ENCODE measurements around the gene ZNF275. TPM values are rescaled to one million over a fixed set of nuclear protein-coding genes. Genes with fewer than 3 reads are reported as not detected.
"Not testable (repeated sequence)": the region's sequence is repeated elsewhere in the genome, so short reads cannot be mapped to it uniquely, and the experiment has no call there.

ZNF275 gene, protein sequence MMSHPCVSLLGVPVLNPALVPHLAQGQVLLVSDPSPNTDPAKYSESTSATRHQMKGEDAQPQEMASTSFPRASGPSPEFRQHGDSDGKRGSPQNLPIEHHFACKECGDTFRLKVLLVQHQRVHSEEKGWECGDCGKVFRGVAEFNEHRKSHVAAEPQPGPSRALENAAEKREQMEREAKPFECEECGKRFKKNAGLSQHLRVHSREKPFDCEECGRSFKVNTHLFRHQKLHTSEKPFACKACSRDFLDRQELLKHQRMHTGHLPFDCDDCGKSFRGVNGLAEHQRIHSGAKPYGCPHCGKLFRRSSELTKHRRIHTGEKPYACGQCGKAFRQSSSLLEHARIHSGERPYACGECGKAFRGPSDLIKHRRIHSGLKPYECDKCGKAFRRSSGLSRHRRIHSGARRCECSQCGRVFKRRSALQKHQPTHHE
- total RNA-seq, result 1 to 10 TPM; 4.8 to 7.4 TPM
- long read RNA-seq, full-length matches to known transcripts, result 3 of 6 reads
- long read RNA-seq, partial matches to known transcripts, result 0 of 6 reads
- long read RNA-seq, other reads (novel, unspliced or antisense), result 3 of 6 reads

DNA sequence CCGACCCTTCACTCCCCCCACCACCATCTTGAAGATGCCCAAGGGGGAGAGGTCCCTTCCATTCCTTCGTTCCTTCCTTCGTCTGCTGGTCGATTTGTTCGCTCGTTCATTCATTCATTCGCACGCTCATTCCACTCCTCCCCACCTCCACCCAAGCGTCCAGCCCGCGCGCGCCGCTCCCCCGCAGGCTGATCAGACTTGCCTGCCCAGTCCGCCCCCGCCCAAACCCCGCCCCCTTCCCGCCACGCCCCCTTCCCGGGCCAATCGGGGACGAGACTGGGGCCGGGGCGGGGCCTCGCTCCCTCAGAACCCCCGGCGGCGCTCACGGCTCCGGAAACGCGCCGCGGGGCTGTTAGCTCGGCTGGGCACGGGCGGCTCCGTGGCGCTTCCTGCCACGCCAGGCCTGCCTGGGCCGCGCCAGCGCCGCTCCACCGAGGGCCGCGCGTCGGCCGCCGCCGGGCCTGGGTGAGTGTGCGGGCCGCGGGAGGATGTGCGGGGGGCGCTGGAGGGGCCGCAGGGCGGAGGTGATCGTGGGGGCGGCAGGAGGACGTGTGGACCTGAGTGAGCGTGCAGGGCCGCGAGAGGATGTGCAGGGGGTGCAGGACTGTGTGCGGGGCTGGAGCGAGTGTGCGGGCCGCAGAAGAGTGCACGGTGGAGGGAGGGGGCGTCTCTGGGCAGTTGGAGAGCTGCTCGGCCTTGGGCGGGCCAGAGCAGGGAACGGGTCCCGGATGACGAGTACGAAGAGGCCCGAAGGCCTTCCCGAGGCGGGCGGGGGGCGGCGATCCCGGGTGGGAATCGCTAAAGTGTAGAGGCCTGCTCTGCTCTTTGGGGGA, at the start of gene ZNF275:
TSS of gene ZNF275 (plus strand) at position 333 of the 833 bp plus-strand sequence. CDS start 2,527 bp downstream, outside the sequence.
- ATAC-seq (peak; percentile 99 to 100), DNase-seq (peak; percentile 86)
- intact Hi-C loops (cut with DNase I), result no loop called here

DNA sequence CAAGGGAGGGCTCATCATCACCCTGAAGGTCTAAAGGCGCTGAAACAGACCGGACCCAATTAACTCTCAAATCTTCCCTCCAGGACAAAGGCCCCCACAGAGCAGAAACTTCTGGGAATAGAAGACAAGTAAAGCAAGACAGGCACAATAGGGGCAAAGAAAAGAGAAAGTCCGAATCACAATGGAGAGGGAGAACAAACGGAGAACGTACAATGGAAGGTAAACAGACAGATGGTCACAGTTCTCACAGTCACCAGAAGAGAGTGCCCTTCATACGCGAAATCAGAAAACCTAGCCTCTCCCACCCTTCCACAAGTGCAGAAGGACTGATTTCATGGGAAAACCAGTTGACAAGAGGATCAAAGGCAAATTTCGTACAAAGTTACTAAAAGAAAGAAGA, 48.3 kb upstream of the ZNF275 start:
- DNase-seq; intact Hi-C loops (cut with DNase I); ATAC-seq: not testable (repeated sequence)

DNA sequence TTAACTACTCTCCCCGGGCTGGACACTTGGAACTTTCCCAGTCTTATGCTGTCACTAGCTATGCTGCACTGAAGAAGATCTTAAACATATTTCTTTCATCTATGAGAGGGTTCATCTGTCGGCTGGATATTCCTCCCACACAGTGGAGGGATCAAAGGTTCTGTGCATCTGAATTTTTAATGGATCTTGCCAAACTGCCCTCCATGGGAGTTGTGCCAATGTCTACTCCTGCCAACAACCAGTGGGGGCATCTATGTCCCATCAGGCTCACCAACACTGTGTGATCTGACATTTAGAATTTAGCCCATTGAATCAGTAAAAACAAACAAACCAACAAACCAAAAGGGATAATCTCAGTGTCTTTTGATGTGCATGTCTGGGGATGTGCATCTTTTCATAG, 45.1 kb upstream of the ZNF275 start:
- DNase-seq; ATAC-seq; intact Hi-C loops (cut with DNase I): not testable (repeated sequence)

DNA sequence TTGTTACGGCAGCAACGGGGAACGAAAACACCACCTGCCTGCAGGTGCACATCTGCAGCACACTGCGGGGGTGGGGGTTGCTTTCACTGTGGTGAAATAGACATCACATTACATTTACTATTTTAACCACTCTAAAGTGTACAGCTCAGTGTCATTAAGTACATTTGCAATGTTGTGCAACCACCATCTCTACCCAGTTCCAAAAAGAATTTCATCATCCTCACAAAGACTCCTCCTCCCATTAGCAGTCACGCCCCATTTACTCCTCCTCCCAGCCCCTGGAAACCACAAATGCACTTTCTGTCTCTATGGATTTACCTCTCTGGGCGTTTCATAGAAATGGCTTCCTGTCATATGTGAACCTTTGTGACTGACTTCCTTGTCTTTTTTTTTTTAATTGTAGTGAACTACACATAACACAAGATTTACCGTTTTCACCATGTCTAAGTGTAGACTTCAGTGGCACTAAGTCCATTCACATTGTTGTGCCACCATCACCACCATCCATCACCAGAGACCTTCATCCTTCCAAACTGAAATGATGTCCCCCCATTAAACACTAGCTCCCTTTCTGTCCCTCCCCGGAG, 40.4 kb upstream of the ZNF275 start:
- ATAC-seq; DNase-seq; intact Hi-C loops (cut with DNase I): not testable (repeated sequence)

DNA sequence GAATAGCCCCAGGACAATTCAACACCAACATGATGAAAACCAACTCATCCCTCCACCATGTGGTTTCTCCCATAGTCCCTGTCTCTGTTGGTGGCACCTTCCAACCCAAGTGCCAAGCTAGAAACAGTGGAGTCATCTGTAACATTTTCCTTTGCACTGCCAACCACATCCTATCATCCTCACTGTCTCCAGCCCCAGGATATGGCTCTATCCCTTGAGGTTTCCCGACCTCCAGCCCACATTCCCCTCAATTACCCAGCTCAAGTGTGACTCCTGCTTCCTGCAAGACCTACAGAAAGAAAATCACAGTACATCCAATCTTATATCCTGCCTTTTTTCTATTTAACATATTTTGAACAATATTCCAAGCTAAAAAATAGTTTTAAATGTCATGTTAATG, 36.6 kb upstream of the ZNF275 start:
- DNase-seq (no peak), ATAC-seq (no peak)
- intact Hi-C loops (cut with DNase I), result no loop called here

DNA sequence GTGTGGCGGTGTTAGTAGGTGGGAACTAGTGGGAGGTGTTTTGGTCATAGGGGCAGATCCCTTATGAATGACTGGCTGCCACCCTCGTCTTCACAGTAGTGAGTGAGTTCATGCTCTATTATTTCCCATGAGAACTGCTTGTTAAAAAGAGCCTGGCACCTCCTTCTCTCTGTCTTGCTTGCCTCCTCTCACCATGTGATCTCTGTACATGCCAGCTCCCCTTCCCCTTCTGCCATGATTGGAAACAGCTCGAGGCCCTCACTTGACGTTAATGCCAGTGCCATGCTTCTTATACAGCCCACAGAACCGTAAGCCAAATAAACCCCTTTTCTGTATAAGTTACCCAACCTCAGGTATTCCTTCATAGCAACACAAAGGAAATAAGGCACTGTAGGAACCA, 34.1 kb upstream of the ZNF275 start:
- DNase-seq (no peak), ATAC-seq (no peak)
- intact Hi-C loops (cut with DNase I), result no loop called here

DNA sequence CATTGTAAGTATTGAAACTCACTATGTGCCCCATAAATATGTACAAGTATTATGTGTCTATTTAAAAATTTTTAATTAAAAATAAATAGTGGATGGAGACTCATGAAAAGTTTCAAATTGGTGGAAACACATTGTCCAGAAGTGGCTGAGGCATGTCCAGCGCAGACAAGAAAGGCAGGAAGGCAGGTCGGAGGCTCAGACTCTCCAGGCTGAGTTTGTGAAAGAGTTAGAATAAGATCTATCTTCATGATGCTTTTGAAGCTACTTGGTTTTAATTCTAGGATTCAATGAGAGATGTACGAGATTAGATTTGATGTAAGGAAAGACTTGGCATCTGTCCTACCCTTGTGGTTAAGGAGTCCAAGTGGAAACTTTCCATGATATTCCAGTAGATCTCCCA, 32.2 kb upstream of the ZNF275 start:
- ATAC-seq (no peak), DNase-seq (no peak)
- intact Hi-C loops (cut with DNase I), result no loop called here

DNA sequence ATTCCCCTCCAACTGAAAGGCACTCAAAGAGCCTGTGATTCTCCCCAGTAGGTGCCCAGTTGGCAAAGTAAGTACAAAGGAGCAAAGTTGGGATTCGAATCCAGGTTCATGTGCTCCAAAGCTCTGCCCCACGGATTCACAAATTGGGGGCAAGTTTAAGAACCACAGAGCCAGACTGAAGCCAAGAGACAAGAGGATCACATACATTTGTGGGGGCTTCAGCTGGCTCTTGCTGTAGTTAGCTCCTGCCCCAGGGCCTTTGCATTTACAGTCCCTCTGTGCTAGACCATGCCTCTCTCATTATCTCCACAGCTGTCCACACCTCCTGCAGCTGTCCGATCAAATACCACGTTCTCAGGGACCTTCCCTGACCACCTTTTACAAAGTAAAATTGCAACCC, 31.2 kb upstream of the ZNF275 start:
- ATAC-seq, result no peak
- DNase-seq, result no peak
- intact Hi-C loops (cut with DNase I), result no loop called here

DNA sequence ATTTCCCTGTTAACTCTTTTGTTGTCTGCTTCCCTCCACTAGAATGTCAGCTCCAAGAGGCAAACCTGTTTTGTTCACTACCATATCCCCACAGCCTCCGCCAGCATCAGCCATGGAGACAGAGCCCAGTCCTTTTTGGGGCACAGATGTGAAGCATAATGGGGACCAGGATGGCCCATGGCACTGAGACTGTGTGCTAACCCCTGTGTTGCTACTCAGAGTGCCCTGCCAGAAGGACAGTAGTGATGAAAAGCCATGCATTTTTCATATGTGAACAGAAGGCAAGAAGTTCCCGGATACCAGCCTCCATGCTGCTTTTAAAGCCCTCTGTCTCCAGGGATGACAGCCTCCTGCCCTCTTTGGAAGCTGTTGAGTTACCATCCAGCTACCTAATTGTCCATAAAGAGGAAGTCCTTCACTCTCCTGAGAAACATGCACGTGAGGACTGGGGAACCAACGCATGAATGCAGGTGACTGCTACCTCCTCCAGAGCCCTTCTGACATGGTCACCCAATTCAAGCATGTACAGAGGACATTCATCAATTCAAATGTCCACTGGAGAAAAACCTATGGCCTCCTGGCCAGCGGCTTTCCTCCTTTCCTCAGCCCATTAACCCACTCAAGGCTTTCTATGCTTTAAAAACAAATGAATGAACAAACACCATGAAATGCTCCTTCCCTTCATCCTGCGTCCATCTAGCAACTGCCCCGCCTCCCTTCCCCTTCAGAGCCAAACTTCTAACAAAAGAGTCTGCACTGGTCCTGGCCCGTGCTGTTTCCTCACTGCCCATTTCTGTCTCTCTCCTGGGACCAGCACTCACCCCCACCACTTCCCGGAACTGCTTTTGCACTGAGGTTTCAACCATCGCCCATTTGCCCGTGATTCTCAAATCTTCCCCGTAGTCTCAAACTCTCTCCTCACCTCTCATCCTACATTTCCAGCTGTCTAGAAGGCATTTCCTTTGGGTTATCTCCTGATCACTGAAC, 30.4 kb upstream of the ZNF275 start:
- ATAC-seq, result no peak
- intact Hi-C loops (cut with DNase I), result no loop called here

DNA sequence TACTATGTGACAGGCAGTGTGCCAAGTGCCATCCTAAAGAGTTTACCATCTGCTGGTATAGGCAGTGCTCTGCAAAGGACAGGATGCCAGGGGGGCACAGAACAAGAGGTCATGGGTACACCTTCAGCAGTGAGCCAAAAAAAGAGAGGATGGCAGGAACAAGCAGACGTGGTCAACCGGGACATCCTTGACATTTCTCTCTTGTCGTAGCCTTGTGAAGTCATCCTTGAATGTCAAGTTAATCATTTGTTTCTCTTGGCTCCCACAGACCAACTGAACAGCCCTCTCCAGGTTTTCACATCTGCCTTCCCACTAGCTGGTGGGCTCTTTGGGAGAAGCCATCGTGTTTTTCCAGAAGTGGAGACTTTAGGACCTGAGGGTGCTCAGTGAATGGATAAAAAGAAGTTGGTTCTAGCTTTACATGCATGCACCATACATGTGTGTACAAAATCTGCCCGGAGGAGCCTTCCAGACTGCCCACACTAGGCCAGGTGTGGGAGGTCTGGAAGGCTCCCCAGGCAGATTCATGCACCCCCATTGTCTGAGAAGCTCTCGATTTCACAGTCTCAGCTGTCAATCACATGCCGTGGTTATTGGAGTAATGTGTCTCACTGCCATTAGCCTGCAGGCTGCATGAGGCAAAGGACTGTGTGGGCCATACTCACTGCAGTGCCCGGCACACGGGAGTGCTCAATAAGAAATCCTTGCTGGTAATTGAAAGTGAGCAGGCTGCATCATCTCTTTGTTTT, 28.8 kb upstream of the ZNF275 start:
- ATAC-seq (no peak), DNase-seq (no peak)
- intact Hi-C loops (cut with DNase I), result no loop called here

More for the DNA sequence above, 30.4 kb upstream of the ZNF275 start:
- no peak for DNase-seq

DNA sequence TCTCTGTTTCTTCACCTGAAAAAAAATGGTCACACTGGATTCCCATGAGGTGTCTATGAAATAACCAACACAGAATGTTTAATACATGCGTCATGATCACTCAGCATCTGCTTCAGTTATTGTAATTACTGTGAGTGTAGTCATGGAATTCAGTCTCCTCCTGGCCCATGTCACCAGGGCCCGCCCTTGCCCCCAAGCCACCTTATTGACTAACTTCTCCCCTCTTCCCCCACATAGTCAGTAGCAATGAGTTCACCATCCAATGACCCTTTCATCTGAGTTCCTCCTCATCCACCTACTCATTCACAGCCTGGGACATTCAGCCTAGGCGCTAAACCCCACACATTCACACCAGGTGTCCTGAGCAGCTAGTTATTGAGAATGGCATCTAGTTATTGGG, 28.0 kb upstream of the ZNF275 start:
- no peak for DNase-seq
- no peak for ATAC-seq
- intact Hi-C loops (cut with DNase I), result no loop called here

DNA sequence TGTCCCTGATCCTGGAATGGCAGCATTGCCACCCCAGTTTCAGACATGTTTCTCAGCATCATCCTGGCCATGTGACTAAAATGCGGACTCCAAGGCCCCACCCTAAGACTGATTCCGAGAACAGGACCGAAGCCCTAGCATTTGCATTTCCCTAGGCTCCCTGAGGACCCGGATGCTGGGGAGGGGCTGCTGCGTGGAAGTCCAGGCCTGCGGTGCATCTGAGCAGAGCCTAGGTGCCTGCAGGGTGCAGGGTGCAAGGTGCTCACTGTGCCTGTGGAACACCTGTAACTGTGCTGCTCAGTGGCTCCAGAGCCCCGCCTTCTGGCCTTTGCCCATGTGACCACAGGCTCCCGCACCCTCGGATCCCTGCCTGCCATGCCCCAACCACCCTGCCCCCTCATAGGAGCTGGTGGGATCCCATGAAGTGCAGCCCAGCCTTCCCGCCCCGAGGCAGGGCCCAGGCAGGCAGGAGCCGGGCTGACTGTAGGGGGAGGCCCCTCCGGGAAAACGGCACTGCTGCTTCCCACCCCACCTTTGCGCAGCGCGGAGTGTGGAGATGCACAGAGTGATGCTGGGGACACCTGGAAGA, 27.3 kb upstream of the ZNF275 start:
- intact Hi-C loops (cut with DNase I), result no loop called here
- DNase-seq, result no peak
- no peak for ATAC-seq

DNA sequence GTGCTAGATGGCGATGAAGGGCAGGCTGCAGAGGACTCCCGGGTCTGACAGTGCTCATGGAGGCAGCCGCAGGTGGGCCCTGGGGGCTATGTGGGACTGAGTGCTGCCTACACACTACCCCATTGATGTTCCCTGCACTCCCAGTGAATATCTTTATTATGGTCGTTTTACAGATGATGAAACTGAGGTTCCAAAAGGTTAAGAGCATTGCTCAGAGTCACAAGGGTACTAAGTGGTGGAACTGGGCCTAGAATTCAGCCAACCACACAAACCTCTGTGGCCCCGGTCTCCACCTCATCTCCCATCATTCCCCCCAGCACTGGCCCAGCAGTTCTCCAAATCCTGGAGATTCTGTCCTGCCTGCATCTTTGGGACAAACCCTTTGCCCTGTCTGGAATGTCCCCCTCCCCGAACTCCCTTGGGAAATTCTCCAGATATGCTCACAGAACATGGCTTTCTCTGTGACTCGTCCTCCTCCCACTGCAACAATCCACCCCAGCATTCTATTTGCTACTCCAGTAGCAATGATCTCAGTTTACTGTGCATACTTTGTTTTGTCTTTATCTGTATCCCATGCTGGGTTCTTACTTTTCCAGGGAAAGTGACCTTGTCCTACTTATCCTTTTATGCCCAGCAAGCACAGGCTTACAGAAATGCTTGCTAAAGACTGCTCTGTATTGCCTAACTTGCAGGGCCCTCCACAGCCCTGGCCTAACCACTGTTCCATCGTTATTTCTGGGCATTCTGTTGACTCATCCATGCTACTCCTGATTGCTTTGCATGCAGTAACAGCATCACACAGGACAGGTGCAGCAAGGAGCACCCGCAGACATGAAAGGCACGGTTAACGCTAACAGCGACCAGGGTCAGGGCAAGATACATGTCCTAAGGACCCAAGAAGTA, 26.4 kb upstream of the ZNF275 start:
- intact Hi-C loops (cut with DNase I), result no loop called here
- no peak for ATAC-seq

DNA sequence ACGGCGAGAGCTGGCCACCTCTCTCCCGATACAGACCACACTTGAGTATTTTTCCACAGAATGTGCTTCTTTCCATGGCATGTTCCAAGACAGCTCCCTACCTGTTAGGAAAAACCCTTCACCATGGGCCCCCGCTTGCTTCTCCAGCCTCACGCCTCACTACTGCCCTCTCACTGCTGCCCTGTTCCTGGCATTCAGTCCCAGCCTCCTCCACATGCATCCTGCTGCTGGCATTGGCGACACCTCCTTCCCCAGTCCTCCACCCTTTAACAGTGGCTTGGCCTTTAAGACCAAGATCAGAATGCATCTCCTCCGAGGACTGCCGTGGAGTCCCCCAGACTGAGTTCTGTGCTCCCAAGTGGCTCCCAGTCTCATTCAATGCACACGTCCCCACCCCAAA, 23.1 kb upstream of the ZNF275 start:
- ATAC-seq, result no peak
- no peak for DNase-seq
- intact Hi-C loops (cut with DNase I), result no loop called here

More for the DNA sequence above, 26.4 kb upstream of the ZNF275 start:
- DNase-seq, result no peak

DNA sequence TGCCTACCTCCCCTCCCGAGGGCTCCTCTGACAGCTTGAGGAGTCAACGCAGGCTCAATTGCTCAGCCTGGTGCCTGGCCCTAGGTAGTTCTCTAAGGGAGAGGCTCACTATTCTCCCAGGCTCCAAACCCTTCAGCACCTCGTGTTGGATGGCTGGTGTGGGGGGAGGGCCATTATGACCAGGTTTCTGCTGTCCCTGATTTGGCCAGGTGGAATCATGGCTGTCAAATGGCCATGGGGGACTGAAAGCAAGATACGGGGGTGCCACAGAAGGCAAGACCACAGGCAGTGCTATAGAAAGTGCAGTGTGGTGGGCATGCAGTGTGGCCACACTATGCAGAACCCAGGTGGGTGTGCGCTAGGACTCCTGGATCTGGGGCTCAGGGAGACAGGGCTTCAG, 21.9 kb upstream of the ZNF275 start:
- intact Hi-C loops (cut with DNase I), result no loop called here
- DNase-seq (no peak), ATAC-seq (no peak)

DNA sequence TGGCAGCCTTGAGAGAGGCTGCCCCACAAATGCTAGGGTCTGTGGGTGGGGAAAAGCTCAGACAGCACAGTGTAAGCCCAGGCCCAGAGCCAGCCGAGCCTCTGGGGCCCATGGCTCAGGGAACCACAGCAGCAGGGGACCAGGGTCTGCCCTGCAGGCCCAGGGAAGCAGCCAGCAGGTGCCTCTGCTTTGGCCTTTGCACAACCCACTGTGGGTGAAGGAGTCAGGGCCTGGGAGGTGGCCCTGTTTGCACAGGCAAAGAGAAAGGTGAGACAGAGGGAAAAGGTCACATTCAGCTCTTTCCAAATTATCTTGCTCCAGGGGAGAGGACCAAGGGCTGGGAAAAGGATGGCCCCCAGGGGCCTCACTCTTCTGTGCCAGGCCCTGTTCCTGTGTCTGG, 21.1 kb upstream of the ZNF275 start:
- DNase-seq (no peak), ATAC-seq (no peak)
- intact Hi-C loops (cut with DNase I), result no loop called here
